GM21390 (cell line): Measurements from ENCODE around the gene KRT86.
"Not testable (repeated sequence)": the region's sequence is repeated elsewhere in the genome, so short reads cannot be mapped to it uniquely, and the experiment has no call there.

Experiments
- ATAC-seq: cut with Tn5 transposase; IDR thresholded peaks from one replicate; pipeline ENCODE4 v1.9.1; 2021; ENCODE audit not compliant: unreplicated experiment

The KRT86 gene

DNA sequence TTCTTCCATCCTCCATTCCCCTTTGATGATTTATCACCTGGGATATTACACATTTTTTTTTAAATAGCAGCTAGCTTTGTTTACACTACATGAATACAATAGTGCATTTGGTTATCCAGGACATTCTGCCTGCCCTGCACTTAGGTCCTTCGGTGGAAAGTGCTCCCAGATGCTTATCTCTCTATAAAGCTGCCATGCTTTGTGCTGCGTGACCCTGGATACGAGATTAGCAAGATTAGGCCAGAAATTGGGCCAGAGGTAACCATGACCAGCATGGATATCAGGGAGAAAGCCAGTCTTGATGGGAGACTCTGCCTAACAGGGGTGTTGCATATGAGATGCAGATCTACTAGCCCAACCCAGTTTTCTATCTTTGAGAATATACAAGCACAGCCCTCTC lies 58.9 kb downstream of the KRT86 start:
- no peak for ATAC-seq

DNA sequence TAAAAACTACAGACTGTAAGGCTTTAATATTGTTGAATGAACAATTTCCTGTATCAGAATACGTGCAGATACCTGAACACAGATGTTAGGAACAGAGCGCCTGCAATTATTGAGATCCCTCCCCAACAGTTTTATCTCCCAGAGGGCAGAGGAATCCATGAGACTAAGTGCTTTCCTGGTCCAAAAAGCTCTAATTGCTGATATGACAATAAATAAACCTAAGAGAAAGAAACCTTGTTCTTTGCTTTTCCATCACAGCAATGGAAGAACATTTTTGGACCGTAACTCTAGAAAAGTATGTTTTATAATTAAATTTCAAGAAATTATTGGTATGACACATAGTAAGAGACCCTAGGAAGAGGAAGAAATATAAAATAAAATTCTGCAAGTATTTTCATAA lies 59.7 kb downstream of the KRT86 start:
- ATAC-seq: no peak

DNA sequence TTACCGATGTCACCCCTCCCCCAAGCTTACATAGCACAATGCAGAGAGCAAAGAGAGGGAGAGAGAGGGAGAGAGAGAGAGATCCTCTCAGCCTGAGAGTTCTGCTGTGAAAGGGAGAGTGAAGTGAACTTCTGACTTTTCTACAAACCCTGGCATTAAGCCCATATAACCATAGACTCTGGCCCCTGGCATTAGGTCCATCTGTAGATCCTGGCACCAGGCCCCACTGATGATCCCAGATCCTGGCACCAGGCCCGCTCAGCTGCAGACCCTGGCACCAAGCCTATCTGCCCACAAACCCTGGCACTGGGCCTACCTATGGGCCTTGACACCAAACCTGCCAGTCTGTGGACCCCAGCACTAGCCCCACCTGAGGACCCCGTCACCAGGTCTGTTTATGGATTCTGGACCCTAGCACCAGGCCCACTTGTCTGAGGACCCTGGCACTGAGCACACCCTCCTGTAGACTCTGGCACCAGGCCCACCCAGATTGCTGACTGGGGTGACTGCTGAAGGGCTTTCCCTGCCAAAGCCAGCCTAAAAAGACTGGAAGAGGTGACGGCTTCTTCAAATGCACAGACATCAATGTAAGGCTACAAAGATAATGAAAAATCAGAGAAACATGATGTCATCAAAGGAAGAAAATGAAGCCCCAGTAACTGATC lies 61.3 kb downstream of the KRT86 start:
- ATAC-seq: no peak

DNA sequence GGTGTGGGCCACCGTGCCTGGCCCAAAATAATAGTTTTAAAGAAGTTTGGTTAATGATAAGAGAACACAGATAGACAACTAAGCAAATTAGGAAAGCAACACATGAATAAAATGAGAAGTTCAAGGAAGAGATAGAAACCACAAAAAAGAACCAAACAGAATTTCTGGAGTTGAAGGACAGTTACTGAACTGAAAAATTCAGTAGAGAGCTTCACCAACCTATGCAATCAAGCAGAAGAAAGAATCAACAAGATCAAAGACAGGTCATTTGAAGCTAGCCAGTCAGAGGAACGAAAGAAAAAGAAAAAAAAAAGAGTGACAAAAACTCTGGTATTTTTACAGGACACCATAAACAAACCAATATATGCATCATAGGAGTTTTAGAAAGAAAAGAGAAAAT lies 62.2 kb downstream of the KRT86 start:
- no peak for ATAC-seq

DNA sequence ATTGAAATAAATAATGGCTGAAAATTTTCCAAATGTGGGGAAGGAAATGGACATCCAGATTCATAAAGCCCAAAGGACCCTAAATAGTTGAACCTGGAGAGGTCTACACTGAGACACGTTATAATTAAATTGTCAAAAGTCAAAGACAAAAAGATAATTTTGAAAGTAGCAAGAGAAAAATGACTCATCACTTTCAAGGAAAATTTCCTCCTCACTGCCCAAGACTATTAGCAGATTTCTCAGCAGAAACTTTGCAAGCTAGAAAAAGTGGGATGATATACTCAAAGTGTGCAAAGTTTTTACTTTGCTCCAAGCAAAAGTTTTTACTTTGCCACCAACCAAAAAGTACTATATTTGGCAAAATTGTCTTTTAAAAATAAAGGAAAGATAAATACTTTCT lies 62.6 kb downstream of the KRT86 start:
- no peak for ATAC-seq

DNA sequence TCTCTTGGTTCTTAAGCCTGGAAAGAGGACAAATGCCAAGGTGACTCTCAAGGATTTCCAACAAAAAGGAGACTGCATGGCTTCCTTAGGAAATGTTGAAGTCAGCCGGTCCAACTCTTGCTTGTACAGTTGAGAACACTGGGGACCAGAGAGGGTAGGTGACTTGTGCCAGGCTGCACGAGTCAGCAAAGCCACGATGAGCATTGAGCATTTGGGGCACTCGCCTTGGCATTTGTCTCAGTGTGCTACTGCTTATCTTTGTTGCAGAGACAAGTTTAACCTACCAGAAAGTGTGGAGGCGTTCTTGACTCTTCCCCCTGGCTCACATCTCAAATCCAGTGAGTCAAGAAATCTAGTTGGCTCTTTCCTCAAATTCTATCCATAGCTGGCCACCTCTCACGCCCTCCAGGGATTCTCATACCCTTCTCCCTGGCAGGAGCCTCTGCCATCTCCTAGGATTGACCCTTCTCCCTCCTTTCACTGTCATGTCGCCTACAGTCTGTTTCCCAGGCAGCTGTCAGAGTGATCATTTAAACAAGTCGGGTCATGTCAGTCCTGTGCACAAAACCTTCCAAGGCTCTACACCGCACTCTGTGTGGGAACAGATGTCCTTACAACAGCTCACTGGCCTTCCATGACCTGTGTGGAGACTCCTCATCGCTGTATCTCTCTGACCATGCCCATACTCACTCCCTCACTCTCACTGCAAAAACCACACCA lies 64.0 kb downstream of the KRT86 start:
- ATAC-seq: no peak

DNA sequence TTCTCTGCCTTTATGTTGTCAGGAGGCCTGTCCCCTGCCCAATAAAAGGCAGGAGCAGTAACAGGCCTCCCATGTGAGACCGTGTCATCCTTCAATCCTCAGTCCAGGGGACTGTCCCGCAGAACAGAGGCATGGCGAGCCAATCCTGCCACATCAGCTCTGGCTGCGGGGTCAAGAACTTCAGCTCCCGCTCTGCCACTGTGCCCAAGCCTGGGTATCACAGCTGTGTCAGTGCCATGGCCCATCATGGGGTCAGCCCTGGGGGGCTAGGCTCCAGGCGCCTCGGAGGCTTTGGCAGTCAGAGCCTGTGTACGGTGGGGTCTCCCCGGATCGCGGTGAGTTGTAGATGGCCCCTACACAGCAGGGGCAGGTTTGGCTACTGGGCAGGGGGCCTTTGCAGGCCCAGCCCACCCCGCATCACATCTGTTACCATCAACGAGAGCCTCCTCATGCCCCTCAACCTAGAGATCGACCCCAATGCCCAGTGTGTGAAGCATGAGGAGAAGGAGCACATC lies 66.7 kb downstream of the KRT86 start:
- no peak for ATAC-seq

DNA sequence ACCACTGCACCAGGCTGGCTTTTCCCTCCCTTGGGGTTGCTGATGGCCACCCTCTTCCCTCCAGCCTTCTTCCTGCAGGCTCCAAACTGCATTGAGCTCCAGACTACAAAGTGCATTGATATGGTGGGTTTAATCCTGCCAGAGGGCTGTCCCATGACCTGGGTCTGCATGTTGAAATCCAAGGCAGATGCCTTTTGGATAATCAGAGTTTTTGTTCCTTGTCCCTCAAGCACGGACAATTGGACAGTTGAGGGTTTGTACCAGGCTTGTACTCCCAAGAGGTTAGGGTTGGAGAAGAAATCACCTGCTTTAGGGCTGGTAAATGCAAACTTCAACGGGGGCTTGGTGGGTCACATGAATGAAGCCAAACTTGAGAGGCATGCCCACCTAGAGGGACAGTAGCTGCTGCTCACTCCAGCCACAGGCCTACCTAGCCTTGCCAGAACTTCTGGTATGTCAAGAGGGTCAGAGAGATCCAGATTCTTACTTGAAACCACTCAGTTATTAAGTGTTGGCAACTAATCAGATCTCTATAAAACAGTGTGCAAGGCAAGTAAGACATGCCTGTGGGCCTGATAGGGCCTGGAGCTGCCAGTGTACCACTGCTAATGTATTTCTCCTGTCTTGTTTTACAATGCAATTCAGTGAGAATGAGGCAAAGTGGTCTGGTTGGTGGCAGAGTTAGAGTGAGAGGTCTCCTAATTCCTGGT lies 68.5 kb downstream of the KRT86 start:
- no peak for ATAC-seq

DNA sequence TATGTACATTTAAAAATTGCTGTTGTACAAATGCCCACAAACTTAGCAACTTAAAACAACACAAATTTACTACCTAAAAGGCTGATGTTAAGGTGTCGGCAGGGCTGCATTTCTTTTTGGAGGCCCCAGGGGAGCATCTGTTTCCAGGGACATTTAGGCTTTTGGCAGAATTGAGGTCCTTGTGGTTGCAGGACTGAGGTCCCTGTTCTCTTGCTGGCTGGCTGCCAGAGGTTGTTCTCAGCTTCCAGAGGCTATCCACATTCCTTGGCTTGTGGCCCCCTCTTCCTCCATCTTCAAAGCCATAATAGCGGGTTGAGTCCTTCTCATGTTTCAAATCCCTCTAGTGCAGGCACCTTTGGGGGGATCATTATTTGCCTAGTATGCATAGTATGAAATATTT lies 69.1 kb downstream of the KRT86 start:
- ATAC-seq: no peak

DNA sequence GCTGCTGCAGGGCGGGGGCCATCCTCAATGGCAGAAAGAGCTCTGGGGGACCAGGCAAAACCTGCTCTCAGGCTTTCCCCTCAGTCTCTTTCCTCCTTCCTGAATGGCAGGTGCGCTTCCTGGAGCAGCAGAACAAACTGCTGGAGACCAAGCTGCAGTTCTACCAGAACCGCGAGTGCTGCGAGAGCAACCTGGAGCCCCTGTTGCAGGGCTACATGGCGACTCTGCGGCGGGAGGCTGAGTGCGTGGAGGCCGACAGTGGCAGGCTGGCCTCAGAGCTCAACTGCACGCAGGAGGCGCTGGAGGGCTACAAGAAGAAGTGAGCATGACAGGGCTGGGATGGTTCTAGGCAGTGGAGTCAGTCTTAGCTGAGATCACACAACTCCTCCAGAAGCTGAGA lies 69.7 kb downstream of the KRT86 start:
- no peak for ATAC-seq

DNA sequence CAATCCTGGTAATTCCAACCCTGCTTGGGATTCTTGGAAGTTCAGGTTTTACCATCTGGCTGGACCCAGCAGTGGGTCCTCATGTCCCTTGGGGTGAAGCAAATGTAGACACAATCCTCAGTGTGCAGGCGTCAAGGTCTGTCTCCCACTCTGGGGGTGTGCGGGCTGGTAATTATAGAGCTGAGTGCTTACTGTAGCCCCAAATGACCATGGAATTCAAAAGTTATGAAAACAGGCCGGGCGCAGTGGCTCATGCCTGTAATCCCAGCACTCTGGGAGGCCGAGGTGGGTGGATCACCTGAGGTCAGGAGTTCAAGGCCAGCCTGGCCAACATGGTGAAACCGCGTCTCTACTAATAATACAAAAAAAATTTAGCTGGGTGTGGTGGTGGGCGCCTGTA lies 70.6 kb downstream of the KRT86 start:
- not testable (repeated sequence) for ATAC-seq

DNA sequence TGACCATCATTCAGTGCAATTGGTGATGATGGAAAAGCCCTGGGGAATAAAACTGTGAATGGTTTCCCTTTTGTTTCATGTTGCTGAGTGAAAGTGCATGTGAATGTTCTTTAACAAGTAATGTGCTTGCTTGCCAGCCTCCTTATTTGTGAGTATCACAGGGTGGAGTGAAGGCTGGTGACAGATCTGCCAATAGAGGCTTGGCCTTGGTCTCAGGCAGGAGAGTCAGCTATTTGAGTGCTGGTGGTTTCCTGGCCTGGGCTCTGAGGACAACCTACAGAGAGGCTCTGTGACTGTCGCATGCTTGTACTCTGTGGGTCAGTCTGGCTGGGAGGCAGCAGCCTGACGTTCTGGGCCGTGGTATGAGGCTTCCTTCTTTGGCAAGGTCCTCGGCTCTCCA lies 72.1 kb downstream of the KRT86 start:
- no peak for ATAC-seq

DNA sequence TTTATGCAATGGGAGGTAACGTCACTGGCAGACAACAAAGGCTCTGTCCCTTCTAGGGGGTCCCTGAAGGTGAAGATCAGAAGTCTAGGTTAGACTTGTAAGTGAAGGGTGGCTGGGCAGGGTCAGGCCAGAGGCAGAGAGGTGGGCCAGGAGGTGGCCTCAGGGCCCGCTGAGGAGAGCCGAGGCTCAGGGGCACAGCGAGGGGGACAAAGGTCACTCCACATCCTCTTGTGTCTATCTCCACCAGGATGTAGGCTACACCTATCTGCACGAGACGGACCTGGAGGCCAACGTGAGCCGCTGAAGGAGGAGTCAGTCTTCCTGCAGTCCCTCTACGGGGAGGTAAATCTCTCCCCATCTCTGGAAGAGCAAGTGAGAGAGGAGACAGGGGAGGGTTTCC lies 72.6 kb downstream of the KRT86 start:
- no peak for ATAC-seq

DNA sequence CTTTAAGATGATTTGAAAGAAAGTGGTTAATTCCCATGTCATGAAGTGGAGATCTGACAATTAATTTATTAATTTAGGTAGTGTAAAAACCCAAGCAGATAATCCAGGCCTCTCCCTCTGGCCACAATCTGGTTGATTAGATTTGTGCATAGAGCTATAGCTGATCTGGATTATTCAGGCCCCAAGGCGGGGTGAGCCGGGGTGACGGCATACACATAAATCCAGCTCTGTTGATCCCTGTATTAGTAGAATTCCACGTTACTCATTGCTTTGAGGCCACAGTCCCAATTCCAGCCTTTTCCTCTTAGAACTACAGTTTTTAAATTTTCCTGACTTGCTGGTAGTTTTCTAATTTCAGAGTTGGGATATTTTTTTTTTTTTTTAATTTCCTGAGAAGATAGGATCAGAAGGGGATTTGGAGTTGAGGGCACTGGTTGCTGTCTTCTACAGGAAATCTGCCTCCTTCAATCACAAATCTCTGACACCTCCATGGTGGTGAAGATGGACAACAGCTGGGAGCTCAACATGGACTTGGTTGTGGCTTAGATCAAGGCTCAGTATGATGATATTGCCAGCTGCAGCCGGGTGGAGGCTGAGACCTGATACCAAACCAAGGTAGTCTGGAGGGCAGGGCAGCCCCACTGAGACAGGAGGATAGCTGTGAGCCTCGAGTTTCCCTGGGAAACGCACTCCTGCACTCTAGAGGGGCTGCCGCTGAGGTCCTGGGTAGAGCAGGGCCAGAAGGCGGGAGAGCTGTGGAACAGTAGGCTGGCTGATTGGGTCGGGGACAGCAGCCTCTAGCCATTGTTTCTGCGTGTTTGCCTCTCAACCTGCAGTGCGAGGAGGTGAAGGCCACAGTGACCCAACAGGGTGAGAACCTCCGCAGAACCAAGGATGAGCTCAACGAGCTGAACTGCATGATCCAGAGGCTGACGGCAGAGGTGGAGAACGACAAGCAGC lies 73.4 kb downstream of the KRT86 start:
- no peak for ATAC-seq

DNA sequence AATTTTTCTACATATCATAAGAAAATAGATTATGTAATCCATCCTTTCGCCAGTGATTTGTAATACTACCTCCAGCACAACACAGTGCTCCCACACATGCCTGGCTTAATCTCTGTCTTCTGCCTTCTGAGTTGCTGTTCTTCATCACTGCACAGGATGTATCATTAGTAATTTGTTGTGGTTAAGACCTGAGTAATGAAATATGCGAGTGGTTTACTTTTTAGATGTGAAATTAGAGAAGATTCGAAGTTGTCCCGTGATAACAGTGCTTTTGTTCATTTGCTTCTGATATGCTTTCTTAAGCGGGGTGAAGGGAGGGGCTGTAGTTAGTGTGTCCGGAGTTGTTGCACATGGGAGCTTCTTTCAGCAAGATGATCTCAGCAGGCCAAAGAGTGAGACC lies 74.8 kb downstream of the KRT86 start:
- no peak for ATAC-seq

DNA sequence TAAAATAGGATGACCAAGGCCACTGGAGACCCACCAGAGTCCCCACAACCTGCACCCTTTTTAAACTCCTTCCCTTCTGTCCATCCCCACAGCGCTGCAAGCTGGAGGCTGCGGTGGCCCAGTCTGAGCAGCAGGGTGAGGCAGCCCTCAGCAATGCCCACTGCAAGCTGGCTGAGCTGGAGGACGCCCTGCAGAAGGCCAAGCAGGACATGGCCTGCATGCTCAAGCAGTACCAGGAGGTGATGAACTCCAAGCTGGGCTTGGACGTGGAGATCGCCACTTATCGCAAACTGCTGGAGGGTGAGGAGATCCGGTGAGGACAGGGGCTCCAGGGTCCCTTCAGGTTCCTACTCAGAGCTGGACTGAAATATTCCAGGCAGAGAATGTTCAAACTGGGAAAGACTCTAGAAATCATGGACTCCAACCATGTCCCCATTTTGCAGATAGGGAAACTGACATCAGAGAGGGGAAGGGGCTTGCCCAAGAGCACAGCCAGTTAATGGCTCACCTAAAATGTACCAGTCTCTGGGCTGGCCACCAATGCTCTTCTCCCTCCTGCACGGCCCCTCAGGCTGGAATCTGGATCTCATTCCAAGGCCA lies 75.7 kb downstream of the KRT86 start:
- no peak for ATAC-seq

DNA sequence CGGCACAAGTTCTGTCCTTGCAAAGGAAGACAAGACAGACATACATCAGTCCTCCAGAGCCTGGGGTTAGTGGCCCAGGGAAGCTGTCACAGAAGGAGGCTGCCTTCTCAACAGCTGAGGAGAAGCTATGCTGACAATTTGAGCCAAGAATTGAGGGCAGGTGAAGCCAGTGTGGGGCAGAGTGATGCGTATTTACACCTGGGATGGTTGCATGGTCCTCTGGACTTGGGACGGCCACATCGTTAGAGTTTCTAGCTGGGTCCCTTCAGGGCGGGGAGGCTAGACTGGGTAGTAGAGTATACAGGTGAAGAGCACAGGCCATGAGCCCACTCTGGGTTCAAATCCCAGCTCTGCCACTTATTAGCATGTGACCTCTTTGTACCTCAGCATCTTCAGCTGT lies 76.3 kb downstream of the KRT86 start:
- no peak for ATAC-seq

DNA sequence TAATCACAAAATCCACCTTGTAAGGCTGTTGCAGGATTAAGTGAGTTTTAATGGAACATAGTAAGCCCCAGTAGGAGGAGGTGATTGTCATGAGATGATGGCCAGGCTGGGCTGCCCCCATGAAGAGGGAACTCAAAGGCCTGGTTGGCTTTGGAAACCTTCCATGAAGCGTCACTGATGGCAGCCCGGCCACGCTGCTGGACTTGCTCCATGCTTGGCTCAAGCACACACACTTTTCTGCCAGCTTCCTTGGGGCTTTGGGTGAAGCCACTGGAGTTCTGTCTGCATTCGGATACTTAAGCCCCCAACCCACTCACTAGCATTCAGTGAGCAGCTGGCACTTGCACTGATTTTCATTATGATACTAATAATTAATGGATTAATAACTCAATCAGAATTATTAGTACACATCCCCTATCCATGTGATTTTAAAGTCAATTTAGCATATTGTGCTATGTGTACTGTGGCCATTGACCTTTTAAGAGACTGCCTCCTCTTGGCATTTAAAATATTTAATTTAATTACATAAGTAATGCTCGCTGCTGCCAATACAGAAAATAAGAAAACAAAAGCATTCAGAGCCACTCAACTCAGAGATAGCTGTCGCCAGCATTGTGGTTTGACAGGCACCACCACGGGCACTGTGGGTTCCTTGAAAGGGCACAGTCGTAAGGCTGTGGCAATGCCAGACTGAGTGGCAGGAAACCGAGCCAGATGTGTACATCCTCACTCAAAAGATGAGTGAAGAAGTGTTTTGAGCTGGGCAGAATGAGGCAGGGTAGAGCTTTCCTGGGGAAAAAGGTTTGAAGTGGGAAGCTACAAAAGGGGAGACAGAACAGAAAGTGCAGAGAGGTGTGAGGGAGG lies 77.0 kb downstream of the KRT86 start:
- no peak for ATAC-seq

DNA sequence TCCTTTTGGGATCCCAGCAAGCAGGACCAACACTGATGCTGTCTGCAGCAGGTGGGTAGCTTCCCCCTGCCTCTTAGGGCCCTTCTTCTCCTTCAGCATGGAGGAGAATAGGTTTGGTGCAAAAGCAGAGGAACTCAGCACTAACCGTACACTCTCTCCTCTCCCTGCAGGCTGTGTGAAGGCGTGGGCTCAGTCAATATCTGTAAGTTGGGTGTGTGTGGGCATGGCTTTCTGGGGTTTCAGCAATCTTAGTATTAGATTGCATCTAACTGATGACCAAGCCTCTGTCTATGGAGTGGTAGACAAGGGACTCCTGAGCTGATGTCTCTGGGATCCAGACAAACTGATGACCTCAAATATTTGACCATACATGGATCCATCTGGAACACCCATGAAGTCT lies 78.5 kb downstream of the KRT86 start:
- no peak for ATAC-seq

DNA sequence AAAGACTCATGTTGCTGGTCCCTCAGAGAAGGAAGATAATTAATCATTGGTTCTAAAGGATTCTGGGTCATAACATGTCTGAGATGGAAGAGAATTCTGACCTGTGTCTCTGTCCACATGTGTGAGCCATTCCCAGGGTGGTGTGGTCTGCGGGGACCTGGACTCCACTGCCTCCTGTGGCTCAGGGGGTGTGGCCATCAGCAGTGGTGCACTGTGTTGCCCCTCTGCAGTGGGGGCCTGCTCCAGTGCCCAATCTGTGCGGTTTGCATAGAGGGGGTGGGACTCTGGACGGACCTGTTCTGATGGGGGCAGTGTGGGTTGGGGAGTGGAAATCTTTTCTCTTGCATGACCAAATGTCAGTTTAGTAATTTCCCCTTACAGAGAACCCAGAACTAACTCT lies 79.3 kb downstream of the KRT86 start:
- no peak for ATAC-seq
